AG04450 (cell line): ENCODE data around the gene C9orf57. TPM values are rescaled to one million over a fixed set of nuclear protein-coding genes. Genes with fewer than 3 reads are reported as not detected.

Source experiments
- CTCF ChIA-PET: fragments of 300-600, 350-600 bp; formaldehyde crosslinking; extraction: SDS; loops from one replicate; lab custom pipeline; 2022; ENCODE audit warnings: antibody characterized with exemption, inconsistent platforms; lab: Charles Lee
- POLR2A ChIA-PET: fragments of 350-600 bp; formaldehyde crosslinking; extraction: SDS; loops from one replicate; lab custom pipeline; 2021; ENCODE audit warnings: antibody characterized with exemption, inconsistent platforms; lab: Yijun Ruan, JAX
- DNase-seq: peaks from one replicate; pipeline ENCODE4 v3.0.0-alpha.2; 2011; ENCODE audit warnings: low read depth, low spot score
- H3K27ac ChIP-seq: one replicate; pipeline ENCODE4 v1.5.1; 2012; ENCODE audit warnings: low read depth, low read length, control low read depth
- H3K27me3 ChIP-seq: one replicate; pipeline ENCODE4 v1.6.0; 2012; ENCODE audit warnings: low read length; ENCODE audit not compliant: control insufficient read depth, insufficient read depth
- H3K4me3 ChIP-seq: 2 replicates; pipeline ENCODE4 v1.5.1; 2011; ENCODE audit warnings: mild to moderate bottlenecking, low read depth, low read length, control low read depth
- H3K9me3 ChIP-seq: 2 replicates; pipeline ENCODE4 v1.5.1; 2012; ENCODE audit warnings: low read length; ENCODE audit not compliant: control insufficient read depth, insufficient read depth
- CTCF ChIP-seq: IDR thresholded peaks from 2 replicates; pipeline ENCODE4 v1.5.1; 2011; ENCODE audit warnings: low read depth, low read length, control low read depth, inconsistent platforms
- polyA plus RNA-seq: library from polyadenylated mRNA; depleted of rRNA; stranded (reverse); fragments of >200 nt; gene quantifications from 2 replicates; pipeline ENCODE4 v1.2.3, GENCODE V29; 2011

Gene C9orf57
- polyA plus RNA-seq, 1 experiment = not detected

- H3K27me3 ChIP-seq = peaks cover 2% of the 10 kb centered on the region
- CTCF ChIA-PET = interaction anchor here (0.5 to 4.1 kb wide), 7 partner anchors 11 to 819 kb away, joined by 3 to 164 read pairs (median 4); no protein-coding TSS in a partner anchor
Observed at GRCh38 chr9:72037571-72037970, 22.8 kb downstream of the C9orf57 start.

GRCh38 chr9:72030767-72031166, 29.6 kb downstream of the C9orf57 start:
- H3K4me3 ChIP-seq = no peak overlapping the region
- no peak for TF ChIP-seq CTCF
- H3K27me3 ChIP-seq = no peaks in the 10 kb centered on the region
- no peaks in the 10 kb centered on the region for H3K9me3 ChIP-seq
- ChIA-PET POLR2A (no interaction called here), CTCF (interaction anchor here (2.1 to 4.3 kb wide), 2 partner anchors 8 to 224 kb away, joined by 14 to 17 read pairs; no protein-coding TSS in a partner anchor)
- no peak for DNase-seq
- no peak overlapping the region for H3K27ac ChIP-seq

More at GRCh38 chr9:72037571-72037970, 22.8 kb downstream of the C9orf57 start:
- TF ChIP-seq CTCF = no peak
- no peaks in the 10 kb centered on the region for H3K9me3 ChIP-seq
- no peak overlapping the region for H3K27ac ChIP-seq
- POLR2A ChIA-PET = no interaction called here
- H3K4me3 ChIP-seq = no peak overlapping the region
- no peak for DNase-seq

- no peaks in the 10 kb centered on the region for H3K27me3 ChIP-seq
- POLR2A ChIA-PET = no interaction called here
- H3K27ac ChIP-seq = no peak overlapping the region
- CTCF ChIA-PET = interaction anchor here (2.1 kb wide), 1 partner anchor 9 kb away, joined by 14 read pairs; no protein-coding TSS in a partner anchor
- no peak overlapping the region for H3K4me3 ChIP-seq
- no peaks in the 10 kb centered on the region for H3K9me3 ChIP-seq
- DNase-seq = no peak
- no peak for TF ChIP-seq CTCF
Observed at GRCh38 chr9:72029986-72030385, 30.4 kb downstream of the C9orf57 start.

GRCh38 chr9:72025906-72026305, 34.5 kb downstream of the C9orf57 start:
- POLR2A ChIA-PET = no interaction called here
- CTCF ChIA-PET = interaction anchor here (0.6 to 6.4 kb wide), 21 partner anchors 9 to 741 kb away, joined by 3 to 193 read pairs (median 5); no protein-coding TSS in a partner anchor
- DNase-seq = no peak
- Histone ChIP-seq H3K9me3 (no peaks in the 10 kb centered on the region), H3K27me3 (no peaks in the 10 kb centered on the region), H3K4me3 (no peak overlapping the region), H3K27ac (no peak overlapping the region)
- TF ChIP-seq CTCF = no peak

GRCh38 chr9:72023596-72023995, 36.8 kb downstream of the C9orf57 start:
- no peaks in the 10 kb centered on the region for H3K9me3 ChIP-seq
- CTCF ChIA-PET = interaction anchor here (0.6 to 6.4 kb wide), 14 partner anchors 7 to 1130 kb away, joined by 3 to 193 read pairs (median 10); no protein-coding TSS in a partner anchor
- POLR2A ChIA-PET = no interaction called here

More at GRCh38 chr9:72023596-72023995, 36.8 kb downstream of the C9orf57 start:
- no peak for DNase-seq
- Histone ChIP-seq H3K27ac (no peak overlapping the region), H3K4me3 (no peak overlapping the region), H3K27me3 (no peaks in the 10 kb centered on the region)
- no peak for TF ChIP-seq CTCF
